Transverse colon (tissue), 3 donors: ENCODE measurements around the gene VPS52.
"Not testable (repeated sequence)": the region's sequence is repeated elsewhere in the genome, so short reads cannot be mapped to it uniquely, and the experiment has no call there.

Experiments
- EP300 ChIP-seq: sonication (generic); formaldehyde crosslinking; IDR thresholded peaks from one replicate; pipeline ENCODE4 v1.6.1; 2017; ENCODE audit warnings: antibody characterized with exemption, low read depth
- TF ChIP-seq, protein P1 (sequence below), 5 experiments: fragments of 200-600 bp in 3 of 5; fragments of 450-650 bp in 2 of 5; sonication (generic) in 3 of 5; IDR thresholded peaks; 1 replicate in 2 of 5; 2 replicates in 3 of 5; pipeline ENCODE4 v1.5.1; 2016 to 2017; ENCODE audit warnings: antibody characterized with exemption in 5 of 5, inconsistent platforms in 3 of 5, mild to moderate bottlenecking in 2 of 5, moderate library complexity in 1 of 5

DNA sequence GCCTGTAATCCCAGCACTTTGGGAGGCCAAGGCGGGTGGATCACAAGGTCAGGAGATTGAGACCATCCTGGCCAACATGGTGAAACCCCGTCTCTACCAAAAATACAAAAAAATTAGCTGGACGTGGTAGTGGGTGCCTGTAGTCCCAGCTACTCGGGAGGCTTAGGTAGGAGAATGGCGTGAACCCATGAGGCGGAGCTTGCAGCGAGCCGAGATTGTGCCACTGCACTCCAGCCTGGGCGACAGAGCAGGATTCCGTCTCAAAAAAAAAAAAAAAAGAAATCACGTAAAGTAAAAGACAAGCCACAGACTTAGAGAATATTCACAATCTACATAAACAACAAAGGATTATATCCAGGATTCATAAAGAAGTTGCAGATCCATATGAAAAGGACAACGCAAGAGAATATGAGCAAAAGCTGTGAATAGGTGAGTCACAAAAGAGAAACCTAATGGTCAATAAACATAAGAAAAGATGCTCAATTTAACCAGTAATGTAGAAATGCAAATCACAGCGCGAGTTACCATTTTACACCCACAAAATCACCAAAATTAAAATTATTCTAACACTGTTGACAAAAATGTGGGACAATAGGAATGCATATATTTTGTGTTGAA lies 45.1 kb downstream of the VPS52 start:
- TF ChIP-seq, protein P1, sequence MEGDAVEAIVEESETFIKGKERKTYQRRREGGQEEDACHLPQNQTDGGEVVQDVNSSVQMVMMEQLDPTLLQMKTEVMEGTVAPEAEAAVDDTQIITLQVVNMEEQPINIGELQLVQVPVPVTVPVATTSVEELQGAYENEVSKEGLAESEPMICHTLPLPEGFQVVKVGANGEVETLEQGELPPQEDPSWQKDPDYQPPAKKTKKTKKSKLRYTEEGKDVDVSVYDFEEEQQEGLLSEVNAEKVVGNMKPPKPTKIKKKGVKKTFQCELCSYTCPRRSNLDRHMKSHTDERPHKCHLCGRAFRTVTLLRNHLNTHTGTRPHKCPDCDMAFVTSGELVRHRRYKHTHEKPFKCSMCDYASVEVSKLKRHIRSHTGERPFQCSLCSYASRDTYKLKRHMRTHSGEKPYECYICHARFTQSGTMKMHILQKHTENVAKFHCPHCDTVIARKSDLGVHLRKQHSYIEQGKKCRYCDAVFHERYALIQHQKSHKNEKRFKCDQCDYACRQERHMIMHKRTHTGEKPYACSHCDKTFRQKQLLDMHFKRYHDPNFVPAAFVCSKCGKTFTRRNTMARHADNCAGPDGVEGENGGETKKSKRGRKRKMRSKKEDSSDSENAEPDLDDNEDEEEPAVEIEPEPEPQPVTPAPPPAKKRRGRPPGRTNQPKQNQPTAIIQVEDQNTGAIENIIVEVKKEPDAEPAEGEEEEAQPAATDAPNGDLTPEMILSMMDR (IDR thresholded peaks at IDR 0.05), result not testable (repeated sequence)
- TF ChIP-seq EP300, result not testable (repeated sequence)
